ENCODE results near the gene TYRO3. TPM values are rescaled to one million over a fixed set of nuclear protein-coding genes. Genes with fewer than 3 reads are reported as not detected.

The TYRO3 gene
- 7.0 and 11.9 TPM in 2 replicates for total RNA-seq

DNA sequence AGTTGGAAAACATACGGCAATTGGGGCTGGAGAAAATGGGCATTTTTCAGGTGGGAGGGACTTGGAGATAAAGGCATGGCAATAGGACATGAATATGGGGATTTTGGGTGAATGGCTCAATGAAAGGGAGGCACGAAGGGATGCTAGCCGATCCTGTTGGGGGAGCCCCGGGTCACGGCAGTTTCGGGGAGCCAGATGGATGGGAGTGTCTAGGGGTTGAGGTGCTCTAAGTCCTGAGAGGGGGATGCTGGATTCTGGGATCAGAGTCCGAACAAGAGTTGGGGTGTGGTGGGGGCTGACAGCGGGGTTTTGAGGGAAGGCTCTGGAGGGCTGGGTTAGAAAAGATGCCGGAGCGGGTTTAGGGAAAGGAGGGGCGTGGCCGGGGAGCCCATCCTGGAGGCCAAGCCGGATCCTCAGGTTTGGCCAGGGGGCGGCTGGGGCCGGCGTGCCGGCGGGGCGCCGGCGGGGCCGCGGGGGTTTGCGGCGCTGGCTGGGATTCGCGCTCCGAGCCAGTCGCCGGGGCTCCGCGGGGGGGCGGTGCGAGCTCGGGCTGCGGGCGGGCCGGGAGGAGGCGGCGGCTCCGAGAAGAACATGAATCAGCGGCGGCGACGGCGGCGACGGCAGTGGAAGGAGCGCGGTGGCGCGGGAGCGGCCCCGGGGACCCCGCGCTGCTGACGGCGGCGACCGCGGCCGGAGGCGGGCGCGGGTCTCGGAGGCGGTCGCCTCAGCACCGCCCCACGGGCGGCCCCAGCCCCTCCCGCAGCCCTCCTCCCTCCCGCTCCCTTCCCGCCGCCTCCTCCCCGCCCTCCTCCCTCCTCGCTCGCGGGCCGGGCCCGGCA, at the start of gene TYRO3:
TSS of gene TYRO3 (plus strand) at position 813 of the 839 bp plus-strand sequence. CDS start 46 bp downstream, outside the sequence.

DNA sequence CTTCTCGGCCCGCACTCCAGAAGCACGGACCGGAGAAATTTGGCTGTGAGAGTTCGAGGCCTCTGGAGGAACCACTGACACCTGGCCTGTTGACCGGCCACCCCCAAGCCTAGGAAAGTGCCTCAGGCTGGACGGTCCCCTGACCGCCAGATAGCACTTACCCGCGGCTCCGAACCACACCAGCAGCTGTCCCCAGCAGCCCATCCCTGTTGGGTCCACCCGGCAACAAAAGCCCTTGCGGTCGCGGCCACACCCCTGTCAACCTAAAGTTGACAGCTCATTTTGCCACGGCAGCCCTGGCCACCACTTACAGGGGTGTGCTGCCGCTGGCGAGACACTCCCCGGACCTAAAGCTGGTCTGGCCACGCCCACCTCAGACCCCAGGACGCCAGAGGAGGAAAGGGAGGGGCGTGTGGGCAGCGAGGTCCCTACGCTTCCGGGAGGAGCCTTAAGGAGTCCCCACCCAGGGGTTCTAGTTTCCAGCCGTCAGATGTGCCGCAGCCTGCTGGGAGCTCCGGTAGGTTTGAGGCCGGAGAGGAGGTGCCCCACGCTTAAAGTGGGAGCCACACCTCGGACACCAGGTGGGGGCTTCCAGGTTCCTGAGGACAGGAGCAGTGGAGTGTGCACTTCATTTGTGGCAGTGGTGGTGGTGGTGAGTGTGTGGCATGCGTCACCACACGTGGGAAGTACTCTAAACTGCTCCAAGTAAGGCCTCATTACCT, 45.3 kb upstream of the TYRO3 start, which contains the start of gene LTK:
TSS of gene LTK (minus strand) at position 322 of the 722 bp plus-strand sequence. CDS start at position 204, 118 bp downstream.

Other genes starting within 250 kb of the TYRO3 start
- gene OIP5, start 226.6 kb upstream of the TYRO3 start, total RNA-seq: 8.6 and 10.3 TPM in 2 replicates
- 60.6 and 79.0 TPM in 2 replicates for gene NUSAP1, start 226.3 kb upstream of the TYRO3 start, total RNA-seq
- 23.1 and 25.0 TPM in 2 replicates for gene NDUFAF1, start 156.7 kb upstream of the TYRO3 start, total RNA-seq
- 26.2 and 26.8 TPM in 2 replicates for gene RTF1, start 142.1 kb upstream of the TYRO3 start, total RNA-seq
- gene ITPKA, start 65.3 kb upstream of the TYRO3 start, total RNA-seq: 1.1 and 3.1 TPM in 2 replicates
- gene LTK, start 45.4 kb upstream of the TYRO3 start, total RNA-seq: 0.20 TPM in 1 of 2 replicates, not detected in the other
- 19.1 and 27.6 TPM in 2 replicates for gene RPAP1, start 15.0 kb upstream of the TYRO3 start, total RNA-seq
- gene MGA, start 101.2 kb downstream of the TYRO3 start, total RNA-seq: 23.1 and 35.8 TPM in 2 replicates
- gene MAPKBP1, start 215.3 kb downstream of the TYRO3 start, total RNA-seq: 16.9 and 31.3 TPM in 2 replicates

All from subcutaneous preadipocyte (primary cell).